Trophoblast cell (in vitro differentiated cells and primary cell): ENCODE measurements around the gene GTPBP1. TPM values are rescaled to one million over a fixed set of nuclear protein-coding genes. Genes with fewer than 3 reads are reported as not detected.

Source experiments
- DNase-seq, 2 donors: peaks; one replicate each; pipeline ENCODE4 v3.0.0-alpha.2; 2016
- H2AFZ ChIP-seq: 2 replicates; pipeline ENCODE4 v1.6.1; 2013; ENCODE audit warnings: low read length, moderate library complexity, mild to moderate bottlenecking; ENCODE audit not compliant: insufficient read depth, poor library complexity
- H2AK5ac ChIP-seq: 2 replicates; pipeline ENCODE4 v1.6.1; 2013; ENCODE audit warnings: mild to moderate bottlenecking, low read length
- H2BK120ac ChIP-seq: 2 replicates; pipeline ENCODE4 v1.6.1; 2013; ENCODE audit warnings: low read length, mild to moderate bottlenecking, moderate library complexity; ENCODE audit not compliant: insufficient read depth, poor library complexity
- H2BK12ac ChIP-seq: 2 replicates; pipeline ENCODE4 v1.6.1; 2013; ENCODE audit warnings: mild to moderate bottlenecking, low read length, moderate library complexity
- H2BK5ac ChIP-seq: 2 replicates; pipeline ENCODE4 v1.6.1; 2013; ENCODE audit warnings: low read length, low read depth, moderate library complexity, mild to moderate bottlenecking; ENCODE audit not compliant: poor library complexity
- H3K14ac ChIP-seq: 2 replicates; pipeline ENCODE4 v1.6.1; 2013; ENCODE audit warnings: mild to moderate bottlenecking, low read length
- H3K18ac ChIP-seq: 2 replicates; pipeline ENCODE4 v1.6.1; 2013; ENCODE audit warnings: mild to moderate bottlenecking, low read length
- H3K23ac ChIP-seq: 2 replicates; pipeline ENCODE4 v1.6.1; 2013; ENCODE audit warnings: low read length
- H3K27ac ChIP-seq: 2 replicates; pipeline ENCODE4 v1.5.1; 2013; ENCODE audit warnings: low read depth, mild to moderate bottlenecking, inconsistent platforms, low read length, moderate library complexity
- H3K27me3 ChIP-seq: 2 replicates; pipeline ENCODE4 v1.6.1; 2013; ENCODE audit warnings: inconsistent platforms, mild to moderate bottlenecking, low read length, moderate library complexity; ENCODE audit not compliant: insufficient read depth
- H3K36me3 ChIP-seq, 2 experiments: 1 replicate in 1 of 2; 2 replicates in 1 of 2; pipeline ENCODE4 v1.6.1; 2013; ENCODE audit warnings: low read length in 2 of 2, mild to moderate bottlenecking in 2 of 2, moderate library complexity in 1 of 2; ENCODE audit not compliant: insufficient read depth in 2 of 2, control insufficient read depth in 1 of 2
- H3K4ac ChIP-seq: 2 replicates; pipeline ENCODE4 v1.6.1; 2013; ENCODE audit warnings: low read depth, mild to moderate bottlenecking, low read length, moderate library complexity
- H3K4me1 ChIP-seq, 2 experiments: 1 replicate in 1 of 2; 2 replicates in 1 of 2; pipeline ENCODE4 v1.6.1; 2013; ENCODE audit warnings: low read length in 2 of 2, mild to moderate bottlenecking in 2 of 2, moderate library complexity in 1 of 2; ENCODE audit not compliant: insufficient read depth in 2 of 2, control insufficient read depth in 1 of 2
- H3K4me2 ChIP-seq: 2 replicates; pipeline ENCODE4 v1.6.1; 2013; ENCODE audit warnings: inconsistent platforms, mild to moderate bottlenecking, low read length, moderate library complexity
- H3K4me3 ChIP-seq: 2 replicates; pipeline ENCODE4 v1.5.1; 2013; ENCODE audit warnings: mild to moderate bottlenecking, low read depth, low read length, inconsistent platforms
- H3K79me1 ChIP-seq: one replicate; pipeline ENCODE4 v1.6.1; 2013; ENCODE audit warnings: low read length
- H3K79me2 ChIP-seq: 2 replicates; pipeline ENCODE4 v1.6.1; 2013; ENCODE audit warnings: low read length, mild to moderate bottlenecking; ENCODE audit not compliant: control insufficient read depth, insufficient read depth, poor library complexity
- H3K9ac ChIP-seq: 2 replicates; pipeline ENCODE4 v1.6.1; 2013; ENCODE audit warnings: mild to moderate bottlenecking, low read length
- H3K9me3 ChIP-seq: 2 replicates; pipeline ENCODE4 v1.6.1; 2013; ENCODE audit warnings: low read depth, mild to moderate bottlenecking, control low read depth, inconsistent platforms, low read length; ENCODE audit not compliant: insufficient read depth
- H4K12ac ChIP-seq: 2 replicates; pipeline ENCODE4 v1.6.1; 2013; ENCODE audit warnings: low read depth, mild to moderate bottlenecking, low read length, moderate library complexity
- H4K8ac ChIP-seq: 2 replicates; pipeline ENCODE4 v1.6.1; 2013; ENCODE audit warnings: low read depth, mild to moderate bottlenecking, low read length, moderate library complexity
- H4K91ac ChIP-seq: one replicate; pipeline ENCODE4 v1.6.1; 2013; ENCODE audit warnings: low read depth, mild to moderate bottlenecking, low read length, moderate library complexity
- WGBS: extraction: QIAGEN DNeasy Blood & Tissue Kit; methylation state at CpG from one replicate; pipeline ENCODE4 v1.1.7; 2013; ENCODE audit warnings: missing lambda C conversion rate; ENCODE audit not compliant: insufficient read length, insufficient coverage; ENCODE audit errors: extremely low coverage; 5-methylcytosine and 5-hydroxymethylcytosine counted together
- polyA plus RNA-seq: library from polyadenylated mRNA; stranded (reverse); fragments of 200-250 nt; gene quantifications from 2 replicates; pipeline ENCODE4 v1.2.3, GENCODE V29; 2013

The GTPBP1 gene
- 21.0 and 21.1 TPM in 2 replicates for polyA plus RNA-seq

- H3K23ac ChIP-seq = peak within 1 kb of the TSS; percentile 27
- peak within 1 kb of the TSS; percentile 96 for H3K9ac ChIP-seq
- peak within 1 kb of the TSS; percentile 47 for H2AFZ ChIP-seq
- H3K27me3 ChIP-seq = no peaks in the 10 kb centered on the region
- peak within 1 kb of the TSS; percentile 98 for H3K4me3 ChIP-seq
- H2BK120ac ChIP-seq = peak within 1 kb of the TSS; percentile 8
- H2BK12ac ChIP-seq = no peak within 1 kb of the TSS
- peak within 1 kb of the TSS; percentile 59 for H4K91ac ChIP-seq
- peak within 1 kb of the TSS; percentile 53 for H3K27ac ChIP-seq
- H2AK5ac ChIP-seq = no peak within 1 kb of the TSS
- DNase-seq = peak; percentile 100
- WGBS = no CpG with 5 or more reads among the region's 55 CpGs
- peak within 1 kb of the TSS; percentile 48 for H3K18ac ChIP-seq
- H3K79me2 ChIP-seq = peaks cover 13% of the 10 kb centered on the region
- peak within 1 kb of the TSS; percentile 17 for H4K12ac ChIP-seq
- H4K8ac ChIP-seq = peak within 1 kb of the TSS; percentile 49
- peaks cover 18% of the 10 kb centered on the region for H3K79me1 ChIP-seq
- H3K4me1 ChIP-seq = peaks cover 3 to 9% of the 10 kb centered on the region in 2 experiments
- no peaks in the 10 kb centered on the region for H3K36me3 ChIP-seq
- H2BK5ac ChIP-seq = peak within 1 kb of the TSS; percentile 42
- peak within 1 kb of the TSS; percentile 67 for H3K4ac ChIP-seq
- H3K4me2 ChIP-seq = peak within 1 kb of the TSS; percentile 98
- peak within 1 kb of the TSS; percentile 81 for H3K14ac ChIP-seq
- no peaks in the 10 kb centered on the region for H3K9me3 ChIP-seq
These were observed at the start of gene GTPBP1 for GRCh38 chr22:38705235-38706100. TSS of gene GTPBP1 (plus strand) at chr22:38705944. CDS start at chr22:38705956, 12 bp downstream.

GRCh38 chr22:38656256-38657044, 49.3 kb upstream of the GTPBP1 start, which contains the start of the genes CBY1 and FAM227A:
TSS of gene CBY1 (plus strand) at chr22:38656638. CDS start at chr22:38668055, 11,417 bp downstream.
TSS of gene FAM227A (minus strand) at chr22:38656392. CDS start at chr22:38650168, 6,224 bp downstream.
- H3K4me1 ChIP-seq = peaks cover 5 to 7% of the 10 kb centered on the region in 2 experiments
- peak within 1 kb of the TSS; percentile 29 for H4K12ac ChIP-seq
- peak within 1 kb of the TSS; percentile 98 for H4K91ac ChIP-seq
- H3K9me3 ChIP-seq = no peaks in the 10 kb centered on the region
- H2AK5ac ChIP-seq = no peak within 1 kb of the TSS
- peak within 1 kb of the TSS; percentile 70 for H2BK12ac ChIP-seq
- H2BK120ac ChIP-seq = peak within 1 kb of the TSS; percentile 96
- H3K36me3 ChIP-seq = no peaks in the 10 kb centered on the region
- H3K9ac ChIP-seq = peak within 1 kb of the TSS; percentile 93
- H3K23ac ChIP-seq = no peak within 1 kb of the TSS
- H3K27me3 ChIP-seq = no peaks in the 10 kb centered on the region
- peak within 1 kb of the TSS; percentile 74 for H3K14ac ChIP-seq
- H3K27ac ChIP-seq = peak within 1 kb of the TSS; percentile 45
- WGBS = no CpG with 5 or more reads among the region's 66 CpGs
- H2BK5ac ChIP-seq = peak within 1 kb of the TSS; percentile 93
- peaks cover 9% of the 10 kb centered on the region for H3K79me1 ChIP-seq
- H3K4me3 ChIP-seq = peak within 1 kb of the TSS; percentile 95
- H3K4ac ChIP-seq = peak within 1 kb of the TSS; percentile 65
- peak within 1 kb of the TSS; percentile 62 for H3K18ac ChIP-seq
- peak within 1 kb of the TSS; percentile 98 for H2AFZ ChIP-seq
- DNase-seq = peak; percentile 80 to 95
- H3K4me2 ChIP-seq = peak within 1 kb of the TSS; percentile 94
- peaks cover 4% of the 10 kb centered on the region for H3K79me2 ChIP-seq
- H4K8ac ChIP-seq = peak within 1 kb of the TSS; percentile 88

- Histone ChIP-seq H3K4ac (peak overlapping the region; percentile 65), H2BK5ac (no peak overlapping the region), H3K79me2 (peaks cover 4% of the 10 kb centered on the region), H3K79me1 (peaks cover 9% of the 10 kb centered on the region), H4K12ac (no peak overlapping the region), H3K27ac (no peak overlapping the region), H3K14ac (peak overlapping the region; percentile 74), H4K8ac (peak overlapping the region; percentile 88), H3K23ac (no peak overlapping the region), H3K9me3 (no peaks in the 10 kb centered on the region), H2AK5ac (no peak overlapping the region), H3K27me3 (no peaks in the 10 kb centered on the region), H3K4me2 (peak overlapping the region; percentile 94), H3K9ac (peak overlapping the region; percentile 93), H3K36me3 (no peaks in the 10 kb centered on the region), H3K4me3 (peak overlapping the region; percentile 95), H2BK120ac (no peak overlapping the region), H4K91ac (no peak overlapping the region), H3K4me1 (peaks cover 5 to 7% of the 10 kb centered on the region in 2 experiments), H2BK12ac (no peak overlapping the region), H3K18ac (peak overlapping the region; percentile 50), H2AFZ (peak overlapping the region; percentile 98)
- no peak for DNase-seq
- no CpG with 5 or more reads among the region's 16 CpGs for WGBS
These were observed 48.5 kb upstream of the GTPBP1 start for GRCh38 chr22:38657045-38657909.
